CD4-positive, alpha-beta T cell treated with Interleukin-1 beta for 1 hour (primary cell): ENCODE results near the gene AGAP2.
"Not testable (repeated sequence)": the region's sequence is repeated elsewhere in the genome, so short reads cannot be mapped to it uniquely, and the experiment has no call there.

ENCODE experiments used
- DNase-seq, 2 donors: peaks; one replicate each; pipeline ENCODE4 v3.0.0-alpha.2; 2020 to 2022

Gene AGAP2

DNA sequence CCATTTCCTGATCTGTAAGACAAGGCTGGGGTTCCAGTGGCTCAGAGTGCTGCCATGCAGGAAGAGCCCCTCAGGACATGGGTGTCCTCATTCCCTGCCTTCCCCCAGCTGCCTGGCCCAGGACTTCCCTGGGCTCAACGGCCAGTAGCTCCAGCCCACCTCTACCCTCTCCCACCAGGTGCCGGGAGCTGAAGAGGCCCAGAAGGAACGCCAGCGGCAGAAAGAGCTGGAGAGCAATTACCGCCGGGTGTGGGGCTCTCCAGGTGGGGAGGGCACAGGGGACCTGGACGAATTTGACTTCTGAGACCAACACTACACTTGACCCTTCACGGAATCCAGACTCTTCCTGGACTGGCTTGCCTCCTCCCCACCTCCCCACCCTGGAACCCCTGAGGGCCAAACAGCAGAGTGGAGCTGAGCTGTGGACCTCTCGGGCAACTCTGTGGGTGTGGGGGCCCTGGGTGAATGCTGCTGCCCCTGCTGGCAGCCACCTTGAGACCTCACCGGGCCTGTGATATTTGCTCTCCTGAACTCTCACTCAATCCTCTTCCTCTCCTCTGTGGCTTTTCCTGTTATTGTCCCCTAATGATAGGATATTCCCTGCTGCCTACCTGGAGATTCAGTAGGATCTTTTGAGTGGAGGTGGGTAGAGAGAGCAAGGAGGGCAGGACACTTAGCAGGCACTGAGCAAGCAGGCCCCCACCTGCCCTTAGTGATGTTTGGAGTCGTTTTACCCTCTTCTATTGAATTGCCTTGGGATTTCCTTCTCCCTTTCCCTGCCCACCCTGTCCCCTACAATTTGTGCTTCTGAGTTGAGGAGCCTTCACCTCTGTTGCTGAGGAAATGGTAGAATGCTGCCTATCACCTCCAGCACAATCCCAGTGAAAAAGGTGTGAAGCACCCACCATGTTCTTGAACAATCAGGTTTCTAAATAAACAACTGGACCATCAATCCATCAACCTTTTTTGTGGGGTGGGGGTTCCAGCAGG lies 17.6 kb downstream of the AGAP2 start:
- no peak for DNase-seq

DNA sequence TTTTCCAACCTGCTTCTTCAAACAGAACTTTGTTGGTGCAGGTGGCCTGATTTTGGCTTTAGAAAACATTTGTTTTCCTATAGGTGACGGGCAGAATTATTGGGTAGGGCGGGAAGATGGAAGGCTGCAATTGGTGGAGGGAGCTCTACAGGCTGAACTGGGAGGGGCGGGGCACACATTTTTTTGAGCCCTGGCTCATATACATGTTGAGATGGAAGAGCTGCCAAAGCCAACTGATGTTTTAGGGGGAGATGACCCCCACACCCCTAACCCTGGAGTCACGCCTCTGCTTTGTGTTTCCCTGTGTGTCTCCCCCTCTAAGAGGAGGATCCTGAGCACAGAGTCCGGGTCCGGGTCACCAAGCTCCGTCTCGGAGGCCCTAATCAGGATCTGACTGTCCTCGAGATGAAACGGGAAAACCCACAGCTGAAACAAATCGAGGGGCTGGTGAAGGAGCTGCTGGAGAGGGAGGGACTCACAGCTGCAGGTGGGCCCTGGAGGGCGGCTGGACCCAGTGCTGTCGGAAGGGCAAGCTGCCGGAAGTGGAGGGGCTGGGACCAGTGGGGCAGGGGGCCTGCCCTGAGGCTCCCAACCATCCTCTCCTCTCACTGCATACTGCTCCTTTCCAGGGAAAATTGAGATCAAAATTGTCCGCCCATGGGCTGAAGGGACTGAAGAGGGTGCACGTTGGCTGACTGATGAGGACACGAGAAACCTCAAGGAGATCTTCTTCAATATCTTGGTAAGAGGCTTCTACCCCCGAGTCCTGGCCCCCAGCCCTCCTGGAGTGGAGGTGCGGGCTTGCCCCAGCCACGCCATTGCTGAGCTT lies 18.6 kb downstream of the AGAP2 start:
- DNase-seq: no peak

DNA sequence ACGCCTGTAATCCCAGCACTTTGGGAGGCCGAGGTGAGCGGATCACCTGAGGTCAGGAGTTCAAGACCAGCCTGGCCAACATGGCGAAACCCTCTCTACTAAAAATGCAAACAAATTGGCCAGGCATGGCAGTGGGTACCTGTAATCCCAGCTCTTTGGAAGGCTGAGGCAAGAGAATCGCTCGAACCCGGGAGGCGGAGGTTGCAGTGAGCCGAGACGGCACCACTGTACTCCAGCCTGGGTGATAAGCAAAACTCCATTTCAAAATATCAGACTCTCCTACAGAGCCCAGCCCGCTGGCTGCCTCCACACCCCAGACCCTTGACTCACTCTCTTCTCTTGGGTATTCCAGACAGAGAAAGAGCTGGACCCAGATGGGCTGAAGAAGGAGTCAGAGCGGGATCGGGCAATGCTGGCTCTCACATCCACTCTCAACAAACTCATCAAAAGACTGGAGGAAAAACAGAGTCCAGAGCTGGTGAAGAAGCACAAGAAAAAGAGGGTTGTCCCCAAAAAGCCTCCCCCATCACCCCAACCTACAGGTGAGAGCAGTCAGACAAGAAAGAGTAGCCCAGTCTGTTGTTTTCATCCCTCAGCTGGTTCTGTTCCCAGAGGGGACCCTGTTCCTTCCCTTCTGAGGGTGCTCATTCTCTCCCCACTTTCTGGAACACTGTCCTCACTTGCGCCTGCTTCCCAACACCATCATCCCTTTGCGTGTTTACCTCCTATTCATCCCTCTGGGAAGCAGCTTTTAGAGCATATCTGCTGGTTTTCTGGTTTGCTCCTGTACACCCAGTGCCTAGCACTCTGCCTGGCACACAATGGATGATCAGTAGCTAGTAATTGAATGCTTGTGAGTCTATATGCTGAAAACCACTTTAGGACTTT lies 19.7 kb downstream of the AGAP2 start:
- DNase-seq: no peak

DNA sequence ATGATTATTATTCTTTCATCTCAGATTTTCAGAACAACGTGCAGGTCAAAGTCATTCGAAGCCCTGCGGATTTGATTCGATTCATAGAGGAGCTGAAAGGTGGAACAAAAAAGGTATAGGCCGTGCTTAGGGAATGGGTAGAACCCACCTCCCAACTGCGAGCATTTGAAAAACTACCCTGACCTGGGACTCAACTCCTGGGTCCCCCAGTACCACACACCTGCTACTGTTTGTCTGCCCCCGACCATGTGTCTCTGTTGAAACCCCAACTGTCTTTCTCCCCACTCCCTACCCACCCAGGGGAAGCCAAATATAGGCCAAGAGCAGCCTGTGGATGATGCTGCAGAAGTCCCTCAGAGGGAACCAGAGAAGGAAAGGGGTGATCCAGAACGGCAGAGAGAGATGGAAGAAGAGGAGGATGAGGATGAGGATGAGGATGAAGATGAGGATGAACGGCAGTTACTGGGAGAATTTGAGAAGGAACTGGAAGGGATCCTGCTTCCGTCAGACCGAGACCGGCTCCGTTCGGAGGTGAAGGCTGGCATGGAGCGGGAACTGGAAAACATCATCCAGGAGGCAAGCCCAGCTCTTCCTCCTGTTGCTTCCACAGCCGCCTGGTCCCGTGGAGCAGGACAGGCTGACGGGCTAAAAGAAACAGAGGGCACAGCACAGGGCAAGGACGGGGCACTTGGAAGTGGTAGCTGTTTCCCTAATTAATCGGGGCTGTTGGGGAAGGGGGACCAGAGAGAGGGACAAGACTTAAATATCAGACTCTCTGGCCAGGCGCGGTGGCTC lies 20.5 kb downstream of the AGAP2 start:
- DNase-seq: no peak

DNA sequence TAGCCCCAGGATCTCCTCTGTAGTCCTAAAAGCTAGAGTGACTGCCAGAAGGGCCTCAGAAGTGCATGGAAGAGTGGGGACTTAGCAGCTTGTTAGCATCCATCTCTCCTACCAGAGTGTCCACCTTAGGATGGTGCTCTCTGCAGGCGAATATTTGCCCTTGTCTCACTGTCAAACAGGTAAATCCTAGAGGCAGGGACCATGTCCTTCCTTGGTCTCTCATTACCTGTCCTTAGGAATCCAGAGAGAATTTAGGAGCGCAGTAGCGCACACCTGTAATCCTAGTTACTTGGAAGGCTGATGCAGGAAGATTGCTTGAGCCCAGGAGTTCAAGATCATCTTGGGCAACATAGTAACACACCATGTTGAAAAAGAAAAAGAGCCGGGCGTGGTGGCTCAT lies 21.4 kb downstream of the AGAP2 start:
- DNase-seq: no peak

DNA sequence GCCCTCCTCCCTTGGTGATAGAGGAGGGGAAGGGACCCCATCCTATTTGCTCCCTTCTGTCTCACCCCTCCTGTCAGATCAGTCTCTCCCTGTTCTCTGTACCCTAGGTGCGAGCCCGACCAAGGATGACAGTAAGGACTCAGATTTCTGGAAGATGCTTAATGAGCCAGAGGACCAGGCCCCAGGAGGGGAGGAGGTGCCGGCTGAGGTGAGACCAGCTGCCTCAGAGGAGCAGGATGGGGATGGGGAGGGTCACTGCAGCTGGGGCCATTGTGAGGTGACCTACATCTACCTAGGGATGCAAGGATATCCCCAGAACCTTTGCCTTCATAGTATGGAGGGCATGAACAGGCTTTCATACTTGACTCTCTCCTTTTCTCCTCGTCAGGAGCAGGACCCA lies 22.2 kb downstream of the AGAP2 start:
- no peak for DNase-seq

DNA sequence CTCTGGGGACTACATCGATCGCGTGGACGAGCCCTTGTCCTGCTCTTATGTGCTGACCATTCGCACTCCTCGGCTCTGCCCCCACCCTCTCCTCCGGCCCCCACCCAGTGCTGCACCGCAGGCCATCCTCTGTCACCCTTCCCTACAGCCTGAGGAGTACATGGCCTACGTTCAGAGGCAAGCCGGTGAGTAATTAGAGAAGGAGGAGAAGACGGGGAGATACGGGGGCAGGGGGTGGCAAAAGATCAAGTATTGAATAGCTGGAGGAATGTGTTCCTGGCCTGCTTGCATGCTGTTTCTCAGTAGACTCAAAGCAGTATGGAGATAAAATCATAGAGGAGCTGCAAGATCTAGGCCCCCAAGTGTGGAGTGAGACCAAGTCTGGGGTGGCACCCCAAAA lies 22.8 kb downstream of the AGAP2 start:
- no peak for DNase-seq

DNA sequence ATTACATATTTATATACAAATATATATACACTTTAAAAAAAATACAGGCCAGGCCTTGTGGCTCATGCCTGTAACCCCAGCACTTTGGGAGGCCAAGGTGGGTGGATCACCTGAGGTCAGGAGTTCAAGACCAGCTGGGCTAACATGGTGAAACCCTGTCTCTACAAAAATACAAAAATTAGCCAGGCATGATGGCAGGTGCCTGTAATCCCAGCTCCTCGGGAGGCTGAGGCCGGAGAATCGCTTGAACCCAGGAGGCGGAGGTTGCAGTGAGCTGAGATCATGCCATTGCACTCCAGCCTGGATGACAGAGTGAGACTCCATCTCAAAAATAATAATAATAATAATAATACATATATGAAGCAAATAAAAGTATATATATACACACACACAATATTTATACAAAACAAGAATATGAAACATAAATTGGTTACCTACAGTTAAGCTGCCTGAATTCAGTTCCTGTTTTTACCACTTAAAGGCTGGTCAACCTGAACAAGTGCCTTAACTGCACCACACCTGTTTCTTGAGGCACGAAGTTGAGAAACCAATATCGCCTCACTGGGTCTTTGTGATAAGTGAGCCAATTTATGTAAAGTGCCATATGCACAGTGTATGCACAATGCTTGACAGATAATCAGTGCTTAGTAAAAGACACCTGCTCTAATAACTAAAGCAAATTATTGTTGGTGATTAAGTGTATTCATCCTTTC lies 23.4 kb downstream of the AGAP2 start:
- not testable (repeated sequence) for DNase-seq

DNA sequence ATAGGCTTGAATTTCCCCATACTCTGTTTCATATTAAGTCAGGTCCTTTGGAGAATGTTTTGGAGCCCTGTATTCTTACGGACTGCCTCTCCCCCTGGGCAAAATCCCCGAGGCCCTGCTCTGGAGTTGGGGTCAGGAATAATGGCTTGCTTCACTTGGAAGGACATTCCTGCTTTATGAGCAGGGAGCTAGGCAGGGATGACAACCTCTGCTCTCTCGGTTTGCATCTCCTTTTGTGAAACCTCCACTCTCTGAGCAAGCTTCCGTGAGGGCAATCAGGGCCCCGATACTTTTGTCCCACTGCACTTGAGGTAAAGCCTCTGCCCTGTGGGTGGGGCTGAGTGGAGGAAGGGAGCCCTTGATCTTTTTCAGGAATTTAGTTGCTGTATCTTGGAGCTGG lies 25.3 kb downstream of the AGAP2 start:
- no peak for DNase-seq

DNA sequence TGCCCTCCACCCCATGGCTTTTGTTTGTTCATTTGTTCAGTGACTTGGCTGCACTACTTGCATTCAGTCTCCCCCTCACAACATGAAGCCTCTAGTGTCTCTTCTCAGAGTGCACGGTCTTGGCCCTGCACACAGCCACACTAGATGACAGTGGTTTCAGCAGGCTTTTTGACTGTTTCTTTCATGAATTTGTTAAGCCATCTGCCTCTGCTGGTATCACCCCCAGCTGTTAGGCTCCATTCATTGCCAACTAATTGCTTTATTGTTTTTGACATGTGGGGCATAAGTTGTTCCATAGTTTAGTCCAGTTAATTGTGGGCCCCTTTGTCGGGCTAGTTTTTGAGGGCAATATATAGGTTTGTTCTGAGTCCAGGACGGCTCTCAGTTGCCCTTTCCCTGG lies 25.8 kb downstream of the AGAP2 start:
- DNase-seq: no peak

DNA sequence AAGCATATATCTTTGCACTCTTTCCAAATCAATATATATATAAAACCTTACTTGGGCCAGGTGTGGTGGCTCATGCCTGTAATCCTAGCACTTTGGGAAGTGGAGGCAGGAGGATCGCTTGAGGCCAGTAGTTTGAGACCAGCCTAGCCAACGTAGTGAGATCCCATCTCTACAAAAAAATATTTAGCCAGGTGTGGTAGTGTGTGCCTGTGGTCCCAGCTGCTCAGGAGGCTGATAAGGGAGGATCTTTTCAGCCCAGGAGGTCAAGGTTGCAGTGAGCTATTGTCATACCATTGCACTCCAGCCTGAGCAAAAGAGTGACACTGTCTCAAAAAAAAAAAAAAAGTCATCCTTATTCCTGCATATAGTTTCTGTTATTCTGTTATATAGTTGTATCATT lies 30.2 kb downstream of the AGAP2 start:
- no peak for DNase-seq

DNA sequence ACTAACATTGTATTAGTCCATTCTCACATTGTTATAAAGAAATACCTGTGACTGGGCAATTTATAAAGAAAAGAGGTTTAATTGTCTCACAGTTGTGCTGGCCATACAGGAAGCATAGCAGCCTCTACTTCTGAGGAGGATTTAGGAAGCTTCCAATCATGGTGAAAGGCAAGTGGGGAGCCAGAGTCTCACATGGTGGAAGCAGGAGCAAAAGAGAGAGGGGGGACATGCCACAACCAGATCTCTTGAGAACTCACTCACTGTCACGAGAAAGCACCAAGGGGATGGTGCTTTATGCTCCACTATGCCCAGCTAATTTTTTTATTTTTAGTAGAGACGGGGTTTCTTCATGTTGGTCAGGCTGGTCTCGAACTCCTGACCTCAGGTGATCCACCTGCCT lies 31.3 kb downstream of the AGAP2 start:
- no peak for DNase-seq

DNA sequence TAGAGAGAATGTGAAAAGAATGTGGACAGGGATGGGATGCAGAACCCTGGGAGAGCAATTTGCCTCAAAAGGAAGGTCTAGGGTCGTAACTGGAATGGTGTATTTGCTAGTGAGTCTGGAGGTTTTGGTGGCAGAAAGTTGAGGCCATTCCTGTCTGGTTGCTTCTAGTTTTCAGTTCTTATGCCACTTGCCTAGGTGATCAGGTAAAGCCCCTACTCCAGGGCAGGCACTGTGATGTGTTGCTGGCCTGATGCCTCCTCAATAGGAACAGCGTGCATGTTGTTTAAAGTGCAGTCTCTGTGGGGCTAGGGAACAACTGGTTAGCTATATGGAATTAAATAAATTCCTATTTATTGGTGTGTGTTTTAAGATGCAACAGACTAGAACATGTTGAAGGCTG lies 38.2 kb downstream of the AGAP2 start:
- no peak for DNase-seq

DNA sequence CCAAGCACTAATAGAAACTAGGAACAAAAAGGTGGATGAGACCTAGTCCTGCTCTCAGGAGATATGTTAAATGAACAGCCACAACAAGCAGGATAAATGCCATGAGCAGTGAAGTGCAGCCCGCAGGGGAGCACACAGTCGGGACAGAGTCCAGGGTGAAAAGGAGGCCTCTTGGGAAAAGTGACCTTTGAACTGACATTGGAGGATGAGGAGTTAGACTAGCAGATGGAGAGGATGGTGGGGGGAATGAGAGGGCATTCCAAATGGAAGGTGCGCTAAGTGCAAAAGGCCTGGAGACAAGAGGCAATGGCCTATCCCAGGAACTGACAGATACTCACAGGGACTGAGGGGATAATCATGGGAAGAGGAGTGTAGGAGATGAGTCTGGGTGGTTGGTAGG lies 40.1 kb downstream of the AGAP2 start:
- DNase-seq: no peak

DNA sequence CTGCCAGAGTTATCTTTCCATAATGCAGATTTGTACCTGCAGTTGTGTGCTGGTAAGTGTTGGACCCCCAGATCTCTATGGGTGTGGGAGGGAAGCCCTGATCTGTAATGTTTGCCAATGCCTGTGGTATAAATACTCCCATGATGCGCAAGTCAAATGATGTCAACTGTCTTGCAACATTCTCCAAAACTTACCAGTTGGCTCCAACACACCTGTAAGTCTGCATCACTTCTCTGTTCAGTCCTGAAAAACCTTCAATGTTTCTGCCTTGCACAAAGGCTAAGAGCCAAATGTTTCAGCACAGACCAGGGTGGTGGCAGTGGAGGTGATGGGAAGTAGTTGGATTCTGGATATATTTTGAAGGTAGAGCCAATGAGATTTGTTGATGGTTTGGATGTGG lies 41.5 kb downstream of the AGAP2 start:
- no peak for DNase-seq

DNA sequence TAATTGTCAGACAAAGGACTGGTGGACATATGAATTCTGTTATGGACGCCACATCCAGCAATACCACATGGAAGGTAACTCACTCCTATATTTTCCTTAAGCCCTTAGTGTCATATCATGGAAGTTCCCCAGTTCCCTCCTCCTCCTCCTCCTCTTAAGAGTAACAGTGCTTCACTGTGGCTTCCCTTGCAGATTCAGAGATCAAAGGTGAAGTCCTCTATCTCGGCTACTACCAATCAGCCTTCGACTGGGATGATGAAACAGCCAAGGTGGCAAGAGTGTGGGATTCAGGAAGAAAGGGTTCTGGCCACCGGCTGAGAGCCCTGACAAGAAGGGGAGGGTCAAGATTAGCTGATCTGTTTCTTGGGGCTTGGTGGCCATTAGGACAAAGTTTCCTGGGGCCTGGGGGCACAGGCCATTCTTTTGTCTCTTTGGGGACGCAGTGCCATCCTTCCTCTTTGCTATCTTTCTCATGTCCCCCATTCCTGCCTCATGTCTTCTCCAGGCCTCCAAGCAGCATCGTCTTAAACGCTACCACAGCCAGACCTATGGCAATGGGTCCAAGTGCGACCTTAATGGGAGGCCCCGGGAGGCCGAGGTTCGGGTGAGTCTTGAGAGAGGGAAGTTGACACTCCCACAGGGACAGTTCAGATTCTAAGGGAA lies 42.6 kb downstream of the AGAP2 start:
- no peak for DNase-seq

DNA sequence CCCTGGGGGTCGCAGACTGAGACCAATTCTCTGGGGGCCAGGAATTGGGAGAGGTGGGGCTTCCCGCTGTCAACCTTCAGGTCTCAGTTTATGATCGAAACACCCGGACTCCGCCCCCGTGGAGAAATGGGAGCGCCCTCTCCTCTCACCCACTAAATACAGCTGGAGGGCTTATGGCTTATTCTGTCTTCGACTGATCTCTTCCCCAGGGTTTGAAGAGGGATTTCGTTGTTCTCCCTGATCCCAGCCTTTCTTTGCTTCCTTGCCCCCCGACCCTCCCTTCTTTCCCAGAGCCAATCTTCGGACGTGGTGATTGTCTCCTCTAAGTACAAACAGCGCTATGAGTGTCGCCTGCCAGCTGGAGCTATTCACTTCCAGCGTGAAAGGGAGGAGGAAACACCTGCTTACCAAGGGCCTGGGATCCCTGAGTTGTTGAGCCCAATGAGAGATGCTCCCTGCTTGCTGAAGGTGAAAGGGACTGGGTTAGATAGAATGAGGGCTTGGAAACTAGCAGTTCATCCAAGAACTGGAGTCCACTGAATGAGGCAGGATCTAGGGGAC lies 44.0 kb downstream of the AGAP2 start:
- no peak for DNase-seq

DNA sequence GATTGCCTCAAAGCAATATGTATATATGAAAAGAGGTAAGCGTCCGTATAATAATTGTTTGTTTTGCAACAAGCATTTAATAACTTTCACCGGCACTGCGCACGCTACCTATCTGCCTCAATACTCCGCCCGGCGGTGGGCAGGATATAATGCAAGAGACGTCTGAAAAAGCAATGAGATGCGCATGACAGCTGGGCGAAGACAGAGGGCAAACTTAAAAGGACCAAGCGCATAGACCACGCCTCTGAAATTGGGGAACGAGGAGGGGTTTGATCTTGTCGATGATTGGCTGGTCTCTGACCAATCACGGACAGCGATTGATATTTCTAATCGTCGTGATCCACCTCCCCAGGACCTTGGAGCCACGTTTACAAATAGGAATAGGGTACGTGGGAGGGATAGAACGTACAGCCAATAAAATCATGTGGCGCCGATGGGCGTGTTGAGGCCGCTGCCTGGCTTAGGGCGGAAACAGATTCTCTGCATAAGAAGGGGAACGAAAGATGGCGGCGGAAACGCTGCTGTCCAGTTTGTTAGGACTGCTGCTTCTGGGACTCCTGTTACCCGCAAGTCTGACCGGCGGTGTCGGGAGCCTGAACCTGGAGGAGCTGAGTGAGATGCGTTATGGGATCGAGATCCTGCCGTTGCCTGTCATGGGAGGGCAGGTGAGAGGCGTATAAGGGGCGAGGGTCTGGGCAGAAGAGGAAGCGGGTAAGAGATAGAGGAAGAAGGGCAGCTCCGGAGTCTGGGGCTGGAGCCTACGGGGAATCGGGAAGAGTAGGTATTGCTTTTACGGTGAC lies 44.7 kb downstream of the AGAP2 start, which contains the start of gene OS9:
TSS of gene OS9 (plus strand) at position 474 of the 800 bp plus-strand sequence. CDS start at position 504, 30 bp downstream.
- peak; percentile 99 for DNase-seq

DNA sequence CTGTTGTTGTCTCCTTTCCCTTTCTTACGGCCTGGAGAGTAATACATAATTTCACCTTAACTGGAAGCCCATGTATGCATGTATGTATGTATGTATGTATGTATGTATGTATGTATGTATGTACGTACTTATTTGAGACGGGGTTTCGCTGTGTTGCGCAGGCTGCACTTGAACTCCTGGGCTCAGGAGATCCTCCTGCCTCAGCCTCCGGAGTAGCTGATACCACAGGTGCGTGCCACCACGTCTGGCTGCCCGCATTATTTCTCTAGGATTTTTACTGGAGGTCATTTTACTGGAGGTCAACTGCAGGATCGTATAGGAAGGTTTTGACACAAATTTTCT lies 45.3 kb downstream of the AGAP2 start:
- no peak for DNase-seq

DNA sequence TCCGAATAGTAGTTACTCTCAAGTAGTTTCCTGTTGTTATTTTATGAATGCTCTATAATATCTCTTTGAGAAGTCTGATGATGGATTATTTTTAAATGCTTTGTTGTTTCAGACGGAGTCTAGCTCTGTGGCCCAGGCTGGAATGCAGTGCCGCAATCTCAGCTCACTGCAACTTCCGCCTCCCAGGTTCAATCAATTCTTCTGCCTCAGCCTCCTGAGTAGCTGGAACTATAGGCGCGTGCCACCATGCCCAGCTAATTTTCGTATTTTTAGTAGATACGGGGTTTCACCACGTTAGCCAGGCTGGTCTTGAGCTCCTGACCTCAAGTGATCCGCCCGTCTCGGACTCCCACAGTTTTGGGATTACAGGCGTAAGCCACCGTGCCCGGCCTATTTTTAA lies 46.0 kb downstream of the AGAP2 start:
- no peak for DNase-seq
